Stimulated activated effector memory CD8-positive, alpha-beta T cell treated with anti-CD3 and anti-CD28 coated beads, Interleukin-12 subunit alpha, Interleukin-12 subunit beta, amount 100 ng/mL, for 72 hours (primary cell): Measurements from ENCODE around the gene BAIAP2L2.

Source experiments
- ATAC-seq: fragments of 150-1000 bp; cut with Tn5 transposase; 2 replicates; pipeline ENCODE4 v1.10.0; 2021
- DNase-seq, 2 donors: peaks; one replicate each; pipeline ENCODE4 v3.0.0; 2021 to 2022; ENCODE audit warnings: low spot score in 2 of 2
- H3K27ac Mint-ChIP-seq: one replicate; pipeline ENCODE4 v1.8.0; 2022; ENCODE audit warnings: mild to moderate bottlenecking, mixed read lengths
- H3K36me3 Mint-ChIP-seq: one replicate; pipeline ENCODE4 v1.8.0; 2022; ENCODE audit warnings: mild to moderate bottlenecking, mixed read lengths
- H3K4me1 Mint-ChIP-seq: one replicate; pipeline ENCODE4 v1.8.0; 2022; ENCODE audit warnings: mixed read lengths
- H3K4me3 Mint-ChIP-seq: one replicate; pipeline ENCODE4 v1.8.0; 2022; ENCODE audit warnings: mild to moderate bottlenecking, mixed read lengths
- H3K9me3 Mint-ChIP-seq: one replicate; pipeline ENCODE4 v1.8.0; 2022; ENCODE audit warnings: mixed read lengths

BAIAP2L2 gene

GRCh38 chr22:38103641-38104040 lies 6.8 kb downstream of the BAIAP2L2 start:
- ATAC-seq (no peak), DNase-seq (no peak)
- Mint-ChIP-seq H3K4me3 (no peak overlapping the region), H3K36me3 (peaks cover 4% of the 10 kb centered on the region), H3K4me1 (peaks cover 26% of the 10 kb centered on the region), H3K9me3 (no peaks in the 10 kb centered on the region), H3K27ac (no peak overlapping the region)

- DNase-seq: no peak
- Mint-ChIP-seq H3K4me3 (no peak overlapping the region), H3K36me3 (no peaks in the 10 kb centered on the region), H3K27ac (no peak overlapping the region), H3K4me1 (no peaks in the 10 kb centered on the region), H3K9me3 (no peaks in the 10 kb centered on the region)
- no peak for ATAC-seq
These were observed 11.9 kb downstream of the BAIAP2L2 start for GRCh38 chr22:38098410-38099249.

GRCh38 chr22:38097557-38098409 lies 12.7 kb downstream of the BAIAP2L2 start:
- no peaks in the 10 kb centered on the region for H3K4me1 Mint-ChIP-seq
- H3K36me3 Mint-ChIP-seq: no peaks in the 10 kb centered on the region
- H3K27ac Mint-ChIP-seq: no peak overlapping the region
- ATAC-seq: no peak
- DNase-seq: no peak
- no peaks in the 10 kb centered on the region for H3K9me3 Mint-ChIP-seq
- no peak overlapping the region for H3K4me3 Mint-ChIP-seq

GRCh38 chr22:38097058-38097457 lies 13.4 kb downstream of the BAIAP2L2 start:
- no peaks in the 10 kb centered on the region for H3K4me1 Mint-ChIP-seq
- no peak for DNase-seq
- no peak overlapping the region for H3K27ac Mint-ChIP-seq
- H3K4me3 Mint-ChIP-seq: no peak overlapping the region
- ATAC-seq: no peak
- no peaks in the 10 kb centered on the region for H3K9me3 Mint-ChIP-seq
- H3K36me3 Mint-ChIP-seq: no peaks in the 10 kb centered on the region

GRCh38 chr22:38089474-38089851 lies 21.0 kb downstream of the BAIAP2L2 start:
- Mint-ChIP-seq H3K27ac (no peak overlapping the region), H3K9me3 (no peaks in the 10 kb centered on the region)

GRCh38 chr22:38088629-38089473 lies 21.6 kb downstream of the BAIAP2L2 start:
- Mint-ChIP-seq H3K4me3 (no peak overlapping the region), H3K36me3 (no peaks in the 10 kb centered on the region), H3K27ac (no peak overlapping the region), H3K9me3 (no peaks in the 10 kb centered on the region), H3K4me1 (peaks cover 5% of the 10 kb centered on the region)
- no peak for ATAC-seq
- no peak for DNase-seq

More at GRCh38 chr22:38089474-38089851, 21.0 kb downstream of the BAIAP2L2 start:
- H3K4me1 Mint-ChIP-seq: peaks cover 5% of the 10 kb centered on the region
- no peak overlapping the region for H3K4me3 Mint-ChIP-seq
- ATAC-seq (no peak), DNase-seq (no peak)
- no peaks in the 10 kb centered on the region for H3K36me3 Mint-ChIP-seq

- no peaks in the 10 kb centered on the region for H3K36me3 Mint-ChIP-seq
- no peak for ATAC-seq
These were observed 22.6 kb downstream of the BAIAP2L2 start for GRCh38 chr22:38087855-38088254.

GRCh38 chr22:38086942-38087341 lies 23.5 kb downstream of the BAIAP2L2 start:
- no peak for ATAC-seq
- H3K4me1 Mint-ChIP-seq: peaks cover 5% of the 10 kb centered on the region

More at GRCh38 chr22:38087855-38088254, 22.6 kb downstream of the BAIAP2L2 start:
- DNase-seq: no peak
- Mint-ChIP-seq H3K27ac (no peak overlapping the region), H3K4me3 (no peak overlapping the region), H3K9me3 (no peaks in the 10 kb centered on the region), H3K4me1 (peaks cover 5% of the 10 kb centered on the region)

GRCh38 chr22:38086001-38086845 lies 24.3 kb downstream of the BAIAP2L2 start:
- DNase-seq: no peak
- no peak for ATAC-seq
- H3K27ac Mint-ChIP-seq: no peak overlapping the region

More at GRCh38 chr22:38086942-38087341, 23.5 kb downstream of the BAIAP2L2 start:
- Mint-ChIP-seq H3K36me3 (no peaks in the 10 kb centered on the region), H3K9me3 (no peaks in the 10 kb centered on the region), H3K27ac (no peak overlapping the region), H3K4me3 (no peak overlapping the region)
- DNase-seq: no peak

GRCh38 chr22:38085501-38085900 lies 25.0 kb downstream of the BAIAP2L2 start:
- Mint-ChIP-seq H3K36me3 (no peaks in the 10 kb centered on the region), H3K27ac (no peak overlapping the region), H3K4me1 (peaks cover 5% of the 10 kb centered on the region), H3K4me3 (no peak overlapping the region), H3K9me3 (no peaks in the 10 kb centered on the region)
- DNase-seq: no peak
- ATAC-seq: no peak

More at GRCh38 chr22:38086001-38086845, 24.3 kb downstream of the BAIAP2L2 start:
- peaks cover 5% of the 10 kb centered on the region for H3K4me1 Mint-ChIP-seq
- H3K36me3 Mint-ChIP-seq: no peaks in the 10 kb centered on the region
- H3K4me3 Mint-ChIP-seq: no peak overlapping the region
- no peaks in the 10 kb centered on the region for H3K9me3 Mint-ChIP-seq

GRCh38 chr22:38085056-38085455 lies 25.4 kb downstream of the BAIAP2L2 start:
- no peaks in the 10 kb centered on the region for H3K9me3 Mint-ChIP-seq
- no peak overlapping the region for H3K27ac Mint-ChIP-seq
- no peak overlapping the region for H3K4me3 Mint-ChIP-seq
- H3K36me3 Mint-ChIP-seq: no peaks in the 10 kb centered on the region
- DNase-seq (no peak), ATAC-seq (no peak)
- H3K4me1 Mint-ChIP-seq: peaks cover 5% of the 10 kb centered on the region

- Mint-ChIP-seq H3K36me3 (no peaks in the 10 kb centered on the region), H3K4me1 (peaks cover 5% of the 10 kb centered on the region), H3K4me3 (no peak within 1 kb of the TSS), H3K9me3 (no peaks in the 10 kb centered on the region), H3K27ac (no peak within 1 kb of the TSS)
- ATAC-seq (no peak), DNase-seq (no peak)
These were observed 26.4 kb downstream of the BAIAP2L2 start, which contains the start of gene SLC16A8 for GRCh38 chr22:38083931-38084631. Gene SLC16A8 (minus strand): TSS chr22:38084184. CDS start chr22:38082873, 1,311 bp downstream.

GRCh38 chr22:38082986-38083710 lies 27.3 kb downstream of the BAIAP2L2 start:
- ATAC-seq (no peak), DNase-seq (no peak)
- H3K9me3 Mint-ChIP-seq: no peaks in the 10 kb centered on the region
- H3K4me3 Mint-ChIP-seq: peak overlapping the region; percentile 51
- peaks cover 4% of the 10 kb centered on the region for H3K4me1 Mint-ChIP-seq
- no peak overlapping the region for H3K27ac Mint-ChIP-seq
- H3K36me3 Mint-ChIP-seq: no peaks in the 10 kb centered on the region
